HEK293 (cell line): ENCODE data around the gene TM9SF1.

Source experiments
- CTCF ChIA-PET: fragments of 350-600 bp; formaldehyde crosslinking; extraction: SDS; loops from one replicate; lab custom pipeline; 2021; ENCODE audit warnings: antibody characterized with exemption; lab: Yijun Ruan, JAX
- POLR2A ChIA-PET: fragments of 300-600 bp; formaldehyde crosslinking; extraction: SDS; loops from one replicate; lab custom pipeline; 2020; ENCODE audit warnings: antibody characterized with exemption, inconsistent platforms; lab: Yijun Ruan, JAX
- H3K27ac ChIP-seq: fragments of 200-500 bp; sonication (Bioruptor generic); 2 replicates; pipeline ENCODE4 v1.5.1; 2014; ENCODE audit warnings: low read depth, low read length, control low read depth, inconsistent platforms; ENCODE audit errors: extremely low read depth
- H3K36me3 ChIP-seq, 2 experiments: fragments of 200-500 bp in 1 of 2; sonication (Bioruptor generic) in 1 of 2; 1 replicate in 1 of 2; 2 replicates in 1 of 2; pipeline ENCODE4 v1.5.1; 2014 to 2017; ENCODE audit warnings: inconsistent platforms in 2 of 2, low read length in 2 of 2; ENCODE audit not compliant: control insufficient read depth in 2 of 2, insufficient read depth in 1 of 2
- H3K4me1 ChIP-seq: fragments of 200-500 bp; sonication (Bioruptor generic); 2 replicates; pipeline ENCODE4 v1.5.1; 2014; ENCODE audit warnings: mild to moderate bottlenecking, low read length, inconsistent platforms; ENCODE audit not compliant: control insufficient read depth, insufficient read depth
- H3K4me3 ChIP-seq: 2 replicates; pipeline ENCODE4 v1.5.1; 2011; ENCODE audit warnings: low read depth, mild to moderate bottlenecking, control low read depth, low read length, moderate library complexity
- H3K9me3 ChIP-seq: fragments of 200-500 bp; sonication (Bioruptor generic); 2 replicates; pipeline ENCODE4 v1.5.1; 2014; ENCODE audit warnings: low read depth, low read length, inconsistent platforms; ENCODE audit not compliant: control insufficient read depth, insufficient read depth
- BCL6B ChIP-seq: fragments of 450-650 bp; formaldehyde crosslinking; IDR thresholded peaks from 2 replicates; pipeline ENCODE4 v1.5.1; 2017; ENCODE audit warnings: missing biosample characterization, missing genetic modification characterization
- KLF17 ChIP-seq: fragments of 450-650 bp; formaldehyde crosslinking; IDR thresholded peaks from 2 replicates; pipeline ENCODE4 v1.5.1; 2016; ENCODE audit warnings: missing biosample characterization, missing genetic modification characterization
- OSR2 ChIP-seq: fragments of 450-650 bp; formaldehyde crosslinking; IDR thresholded peaks from 2 replicates; pipeline ENCODE4 v1.5.1; 2016; ENCODE audit warnings: missing biosample characterization, missing genetic modification characterization
- SCRT1 ChIP-seq: fragments of 450-650 bp; formaldehyde crosslinking; IDR thresholded peaks from 2 replicates; pipeline ENCODE4 v1.5.1; 2016; ENCODE audit warnings: missing biosample characterization, missing genetic modification characterization, borderline replicate concordance
- SCRT2 ChIP-seq: fragments of 450-650 bp; formaldehyde crosslinking; IDR thresholded peaks from 2 replicates; pipeline ENCODE4 v1.5.1; 2016; ENCODE audit warnings: missing biosample characterization, missing genetic modification characterization
- SP3 ChIP-seq: fragments of 450-650 bp; formaldehyde crosslinking; IDR thresholded peaks from 2 replicates; pipeline ENCODE4 v1.5.1; 2016; ENCODE audit warnings: missing biosample characterization, missing genetic modification characterization
- ZBTB17 ChIP-seq: fragments of 450-650 bp; formaldehyde crosslinking; IDR thresholded peaks from 2 replicates; pipeline ENCODE4 v1.5.1; 2016; ENCODE audit warnings: missing biosample characterization, missing genetic modification characterization
- ZBTB21 ChIP-seq: fragments of 450-650 bp; formaldehyde crosslinking; IDR thresholded peaks from 2 replicates; pipeline ENCODE4 v1.5.1; 2017; ENCODE audit warnings: missing biosample characterization, missing genetic modification characterization
- ZBTB26 ChIP-seq: fragments of 450-650 bp; formaldehyde crosslinking; optimal IDR thresholded peaks from 2 replicates; pipeline ENCODE3; 2016; ENCODE audit warnings: missing biosample characterization, mild to moderate bottlenecking, missing genetic modification characterization
- ZEB2 ChIP-seq: fragments of 450-650 bp; formaldehyde crosslinking; IDR thresholded peaks from 2 replicates; pipeline ENCODE4 v1.5.1; 2016; ENCODE audit warnings: missing biosample characterization, missing genetic modification characterization
- ZFP69B ChIP-seq: fragments of 450-650 bp; formaldehyde crosslinking; IDR thresholded peaks from 2 replicates; pipeline ENCODE4 v1.5.1; 2016; ENCODE audit warnings: missing biosample characterization, missing genetic modification characterization
- ZNF157 ChIP-seq: fragments of 450-650 bp; formaldehyde crosslinking; IDR thresholded peaks from 2 replicates; pipeline ENCODE4 v1.5.1; 2016; ENCODE audit warnings: missing biosample characterization, missing genetic modification characterization
- ZNF184 ChIP-seq: fragments of 450-650 bp; IDR thresholded peaks from 2 replicates; pipeline ENCODE4 v1.5.1; 2018; ENCODE audit warnings: missing biosample characterization, mild to moderate bottlenecking, missing genetic modification characterization
- ZNF2 ChIP-seq: fragments of 450-650 bp; formaldehyde crosslinking; IDR thresholded peaks from 2 replicates; pipeline ENCODE4 v1.5.1; 2016; ENCODE audit warnings: missing biosample characterization, missing genetic modification characterization
- ZNF24 ChIP-seq: fragments of 450-650 bp; formaldehyde crosslinking; IDR thresholded peaks from 2 replicates; pipeline ENCODE4 v1.5.1; 2016; ENCODE audit warnings: missing biosample characterization, missing genetic modification characterization
- ZNF324 ChIP-seq: fragments of 450-650 bp; formaldehyde crosslinking; IDR thresholded peaks from 2 replicates; pipeline ENCODE4 v1.5.1; 2016; ENCODE audit warnings: missing biosample characterization, missing genetic modification characterization
- ZNF335 ChIP-seq: fragments of 450-650 bp; formaldehyde crosslinking; conservative IDR thresholded peaks from 2 replicates; pipeline ENCODE4 v1.5.1; 2016; ENCODE audit warnings: missing biosample characterization, missing genetic modification characterization
- ZNF362 ChIP-seq: fragments of 450-650 bp; formaldehyde crosslinking; IDR thresholded peaks from 2 replicates; pipeline ENCODE4 v1.5.1; 2016; ENCODE audit warnings: missing biosample characterization, missing genetic modification characterization
- ZNF416 ChIP-seq: fragments of 450-650 bp; formaldehyde crosslinking; IDR thresholded peaks from 2 replicates; pipeline ENCODE4 v1.5.1; 2016; ENCODE audit warnings: missing biosample characterization, missing genetic modification characterization
- ZNF600 ChIP-seq: fragments of 450-650 bp; formaldehyde crosslinking; IDR thresholded peaks from 2 replicates; pipeline ENCODE4 v1.5.1; 2016; ENCODE audit warnings: missing biosample characterization, missing genetic modification characterization
- ZNF629 ChIP-seq: fragments of 450-650 bp; formaldehyde crosslinking; IDR thresholded peaks from 2 replicates; pipeline ENCODE4 v1.5.1; 2017; ENCODE audit warnings: missing biosample characterization, missing genetic modification characterization
- ZNF639 ChIP-seq: fragments of 450-650 bp; formaldehyde crosslinking; IDR thresholded peaks from 2 replicates; pipeline ENCODE4 v1.5.1; 2016; ENCODE audit warnings: missing biosample characterization, missing genetic modification characterization
- ZNF658 ChIP-seq: fragments of 450-650 bp; formaldehyde crosslinking; IDR thresholded peaks from 2 replicates; pipeline ENCODE4; 2016; ENCODE audit warnings: missing biosample characterization, missing genetic modification characterization
- ZNF692 ChIP-seq: fragments of 450-650 bp; formaldehyde crosslinking; IDR thresholded peaks from 2 replicates; pipeline ENCODE4 v1.5.1; 2016; ENCODE audit warnings: missing biosample characterization, missing genetic modification characterization
- ZNF776 ChIP-seq: fragments of 450-650 bp; formaldehyde crosslinking; IDR thresholded peaks from 2 replicates; pipeline ENCODE4 v1.5.0; 2017; ENCODE audit warnings: missing biosample characterization, missing genetic modification characterization, borderline replicate concordance

TM9SF1 gene

GRCh38 chr14:24179961-24180796 is 15.1 kb downstream of the TM9SF1 start:
- ChIA-PET POLR2A (interaction anchor here (1.0 to 2.0 kb wide), 6 partner anchors 10 to 86 kb away, joined by 3 to 8 read pairs (median 3); partner anchors contain the start of genes IRF9, MDP1 and PCK2), CTCF (interaction anchor here (0.8 to 1.7 kb wide), 2 partner anchors 19 to 122 kb away, joined by 3 to 5 read pairs; partner anchors contain the start of gene IRF9)
- H3K36me3 ChIP-seq = peaks cover 0 to 86% of the 10 kb centered on the region in 2 experiments; a peak in 2 of 3 replicates
- TF ChIP-seq BCL6B (tag by site-specific recombination) (no peak), ZBTB17 (tag by site-specific recombination) (peak; percentile 89), ZNF658 (tag by site-specific recombination) (no peak), ZNF24 (0 out of 2 replicates have a peak, but pooled peaks have one; percentile 39), SCRT1 (tag by site-specific recombination) (no peak), ZNF776 (tag by site-specific recombination) (no peak), SP3 (tag by site-specific recombination) (no peak), KLF17 (tag by site-specific recombination) (peak; percentile 58; the same call in 1 of the 2 replicates), OSR2 (tag by site-specific recombination) (peak; percentile 18; the same call in 1 of the 2 replicates), ZNF157 (tag by site-specific recombination) (no peak), ZBTB26 (tag by site-specific recombination) (no peak), SCRT2 (tag by site-specific recombination) (peak; percentile 69; the same call in 1 of the 2 replicates), ZNF692 (tag by site-specific recombination) (peak; percentile 71), ZNF2 (tag by site-specific recombination) (0 out of 2 replicates have a peak, but pooled peaks have one; percentile 42), ZNF416 (tag by site-specific recombination) (no peak), ZFP69B (tag by site-specific recombination) (peak; percentile 56; the same call in 1 of the 2 replicates), ZEB2 (tag by site-specific recombination) (peak; percentile 67; the same call in 1 of the 2 replicates), ZNF639 (tag by site-specific recombination) (0 out of 2 replicates have a peak, but pooled peaks have one; percentile 51), ZBTB21 (tag by site-specific recombination) (peak; percentile 97), ZNF362 (no peak), ZNF324 (tag by site-specific recombination) (0 out of 2 replicates have a peak, but pooled peaks have one; percentile 39), ZNF335 (tag by site-specific recombination) (peak; percentile 38), ZNF629 (tag by site-specific recombination) (peak; percentile 99), ZNF600 (peak; percentile 94), ZNF184 (tag by site-specific recombination) (no peak)

More at GRCh38 chr14:24179961-24180796, 15.1 kb downstream of the TM9SF1 start:
- no peak overlapping the region for H3K4me3 ChIP-seq
- no peaks in the 10 kb centered on the region for H3K4me1 ChIP-seq
- H3K9me3 ChIP-seq = no peaks in the 10 kb centered on the region
- no peak overlapping the region; the same call in 1 of the 2 replicates for H3K27ac ChIP-seq
